Measurements from ENCODE around the gene ZNF100. TPM values are rescaled to one million over a fixed set of nuclear protein-coding genes. Genes with fewer than 3 reads are reported as not detected.

The ZNF100 gene
- total RNA-seq, 1 donor = 3.6 TPM

- no peak overlapping the region for H3K27ac ChIP-seq (ENCODE audit: low read depth, low read length)
- H3K79me2 ChIP-seq (ENCODE audit: insufficient read depth, low read length) = no peaks in the 10 kb centered on the region
- no peaks in the 10 kb centered on the region for H3K4me1 ChIP-seq (ENCODE audit: insufficient read depth, low read length)
- H3K4me3 ChIP-seq (ENCODE audit: insufficient read depth, low read length) = no peak overlapping the region
- H3K9me3 ChIP-seq (ENCODE audit: low read depth, low read length) = no peaks in the 10 kb centered on the region
- H4K20me1 ChIP-seq (ENCODE audit: insufficient read depth, low read length) = no peaks in the 10 kb centered on the region
- H3K4me2 ChIP-seq (ENCODE audit: insufficient read depth, low read length) = no peak overlapping the region
- H3K27me3 ChIP-seq (ENCODE audit: insufficient read depth, low read length) = no peaks in the 10 kb centered on the region
- TF ChIP-seq, protein P1, sequence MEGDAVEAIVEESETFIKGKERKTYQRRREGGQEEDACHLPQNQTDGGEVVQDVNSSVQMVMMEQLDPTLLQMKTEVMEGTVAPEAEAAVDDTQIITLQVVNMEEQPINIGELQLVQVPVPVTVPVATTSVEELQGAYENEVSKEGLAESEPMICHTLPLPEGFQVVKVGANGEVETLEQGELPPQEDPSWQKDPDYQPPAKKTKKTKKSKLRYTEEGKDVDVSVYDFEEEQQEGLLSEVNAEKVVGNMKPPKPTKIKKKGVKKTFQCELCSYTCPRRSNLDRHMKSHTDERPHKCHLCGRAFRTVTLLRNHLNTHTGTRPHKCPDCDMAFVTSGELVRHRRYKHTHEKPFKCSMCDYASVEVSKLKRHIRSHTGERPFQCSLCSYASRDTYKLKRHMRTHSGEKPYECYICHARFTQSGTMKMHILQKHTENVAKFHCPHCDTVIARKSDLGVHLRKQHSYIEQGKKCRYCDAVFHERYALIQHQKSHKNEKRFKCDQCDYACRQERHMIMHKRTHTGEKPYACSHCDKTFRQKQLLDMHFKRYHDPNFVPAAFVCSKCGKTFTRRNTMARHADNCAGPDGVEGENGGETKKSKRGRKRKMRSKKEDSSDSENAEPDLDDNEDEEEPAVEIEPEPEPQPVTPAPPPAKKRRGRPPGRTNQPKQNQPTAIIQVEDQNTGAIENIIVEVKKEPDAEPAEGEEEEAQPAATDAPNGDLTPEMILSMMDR (IDR thresholded peaks at IDR 0.05; ENCODE audit: extremely low read depth, low read depth, low read length) = no peak
- H2AFZ ChIP-seq (ENCODE audit: low read length) = no peak overlapping the region
- DNase-seq (ENCODE audit: insufficient read length, low spot score, missing footprints) = no peak
- no peaks in the 10 kb centered on the region for H3K36me3 ChIP-seq (ENCODE audit: insufficient read depth, low read length)
These were observed 69.7 kb downstream of the ZNF100 start for GRCh38 chr19:21697698-21698097.

- TF ChIP-seq, protein P1 (IDR thresholded peaks at IDR 0.05; ENCODE audit: extremely low read depth, low read depth, low read length) = no peak
- DNase-seq (ENCODE audit: insufficient read length, low spot score, missing footprints) = peak; percentile 62
These were observed 73.0 kb downstream of the ZNF100 start for GRCh38 chr19:21694171-21694906.

GRCh38 chr19:21693399-21693798 lies 74.0 kb downstream of the ZNF100 start:
- no peak overlapping the region for H2AFZ ChIP-seq (ENCODE audit: low read length)
- no peak overlapping the region for H3K27ac ChIP-seq (ENCODE audit: low read depth, low read length)
- H3K4me2 ChIP-seq (ENCODE audit: insufficient read depth, low read length) = no peak overlapping the region
- H4K20me1 ChIP-seq (ENCODE audit: insufficient read depth, low read length) = no peaks in the 10 kb centered on the region
- H3K4me1 ChIP-seq (ENCODE audit: insufficient read depth, low read length) = no peaks in the 10 kb centered on the region
- DNase-seq (ENCODE audit: insufficient read length, low spot score, missing footprints) = no peak
- no peaks in the 10 kb centered on the region for H3K79me2 ChIP-seq (ENCODE audit: insufficient read depth, low read length)
- no peaks in the 10 kb centered on the region for H3K36me3 ChIP-seq (ENCODE audit: insufficient read depth, low read length)
- H3K4me3 ChIP-seq (ENCODE audit: insufficient read depth, low read length) = no peak overlapping the region
- no peaks in the 10 kb centered on the region for H3K27me3 ChIP-seq (ENCODE audit: insufficient read depth, low read length)
- H3K9me3 ChIP-seq (ENCODE audit: low read depth, low read length) = peaks cover 2% of the 10 kb centered on the region
- TF ChIP-seq, protein P1 (IDR thresholded peaks at IDR 0.05; ENCODE audit: extremely low read depth, low read depth, low read length) = no peak

More at GRCh38 chr19:21694171-21694906, 73.0 kb downstream of the ZNF100 start:
- H3K4me1 ChIP-seq (ENCODE audit: insufficient read depth, low read length) = no peaks in the 10 kb centered on the region
- no peak overlapping the region for H3K27ac ChIP-seq (ENCODE audit: low read depth, low read length)
- H3K36me3 ChIP-seq (ENCODE audit: insufficient read depth, low read length) = no peaks in the 10 kb centered on the region
- H3K9me3 ChIP-seq (ENCODE audit: low read depth, low read length) = peaks cover 2% of the 10 kb centered on the region
- no peak overlapping the region for H3K4me2 ChIP-seq (ENCODE audit: insufficient read depth, low read length)
- H2AFZ ChIP-seq (ENCODE audit: low read length) = no peak overlapping the region
- no peak overlapping the region for H3K4me3 ChIP-seq (ENCODE audit: insufficient read depth, low read length)
- H3K27me3 ChIP-seq (ENCODE audit: insufficient read depth, low read length) = no peaks in the 10 kb centered on the region
- H4K20me1 ChIP-seq (ENCODE audit: insufficient read depth, low read length) = no peaks in the 10 kb centered on the region
- no peaks in the 10 kb centered on the region for H3K79me2 ChIP-seq (ENCODE audit: insufficient read depth, low read length)

DNA sequence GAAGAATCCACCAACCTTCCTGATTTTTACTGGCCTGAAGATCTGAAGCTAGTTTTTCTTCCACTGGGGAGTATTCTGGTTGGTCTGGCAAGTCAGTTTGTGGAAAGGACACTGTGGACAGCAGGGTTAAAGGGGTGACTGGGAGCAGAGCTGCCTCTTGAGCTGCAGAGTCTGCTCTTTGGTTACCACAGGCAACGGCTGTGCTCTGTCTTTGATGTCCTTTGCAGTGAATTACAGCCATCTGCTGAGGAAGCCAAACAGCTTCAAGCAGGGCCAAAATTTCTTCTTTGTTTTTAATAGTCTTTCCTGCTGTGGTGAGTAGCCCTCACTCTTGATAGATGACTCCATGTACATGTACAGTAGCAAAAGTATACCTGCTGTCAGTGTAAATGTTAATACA lies 75.7 kb downstream of the ZNF100 start:
- Histone ChIP-seq H3K4me2 (ENCODE audit: insufficient read depth, low read length) (no peak overlapping the region), H3K79me2 (ENCODE audit: insufficient read depth, low read length) (no peaks in the 10 kb centered on the region), H3K4me1 (ENCODE audit: insufficient read depth, low read length) (no peaks in the 10 kb centered on the region), H3K27me3 (ENCODE audit: insufficient read depth, low read length) (no peaks in the 10 kb centered on the region), H3K9me3 (ENCODE audit: low read depth, low read length) (peaks cover 2% of the 10 kb centered on the region), H4K20me1 (ENCODE audit: insufficient read depth, low read length) (no peaks in the 10 kb centered on the region), H3K27ac (ENCODE audit: low read depth, low read length) (no peak overlapping the region), H3K36me3 (ENCODE audit: insufficient read depth, low read length) (no peaks in the 10 kb centered on the region), H3K4me3 (ENCODE audit: insufficient read depth, low read length) (no peak overlapping the region), H2AFZ (ENCODE audit: low read length) (no peak overlapping the region)
- TF ChIP-seq, protein P1 (IDR thresholded peaks at IDR 0.05; ENCODE audit: extremely low read depth, low read depth, low read length) = no peak
- DNase-seq (ENCODE audit: insufficient read length, low spot score, missing footprints) = no peak
